Activated CD8-positive, alpha-beta memory T cell treated with anti-CD3 and anti-CD28 coated beads, Interleukin-2, amount 10 ng/mL, durations not matched to agents 7 days and 5 days (primary cell): ENCODE results near the gene RUNX1. TPM values are rescaled to one million over a fixed set of nuclear protein-coding genes. Genes with fewer than 3 reads are reported as not detected.
A peak's percentile ranks its signal among the peaks of the same experiment; 100 is the strongest.
"Not testable (repeated sequence)": the region's sequence is repeated elsewhere in the genome, so short reads cannot be mapped to it uniquely, and the experiment has no call there.

ENCODE experiments used
- ATAC-seq: fragments of 150-1000 bp; cut with Tn5 transposase; one replicate; pipeline ENCODE4 v1.10.0; 2021; ENCODE audit warnings: moderate library complexity
- CTCF ChIA-PET: fragments of 350-600 bp; sonication (Branson Sonifier 250); formaldehyde crosslinking; loops from one replicate; lab custom pipeline; 2021; ENCODE audit warnings: antibody characterized with exemption; lab: Charles Lee
- DNase-seq: peaks from one replicate; pipeline ENCODE4 v3.0.0-alpha.2; 2020
- H3K27ac Mint-ChIP-seq: one replicate; pipeline ENCODE4 v1.8.0; 2021; ENCODE audit warnings: mild to moderate bottlenecking, mixed read lengths
- H3K27me3 Mint-ChIP-seq: one replicate; pipeline ENCODE4 v1.8.0; 2021; ENCODE audit warnings: mixed read lengths
- H3K36me3 Mint-ChIP-seq: one replicate; pipeline ENCODE4 v1.8.0; 2021; ENCODE audit warnings: mild to moderate bottlenecking, mixed read lengths
- H3K4me1 Mint-ChIP-seq: one replicate; pipeline ENCODE4 v1.8.0; 2021; ENCODE audit warnings: mixed read lengths
- H3K4me3 Mint-ChIP-seq: one replicate; pipeline ENCODE4 v1.8.0; 2021; ENCODE audit warnings: mild to moderate bottlenecking, moderate library complexity, mixed read lengths
- H3K9me3 Mint-ChIP-seq: one replicate; pipeline ENCODE4 v1.8.0; 2022; ENCODE audit warnings: low read depth, mixed read lengths
- total RNA-seq, 2 experiments: library from RNA; stranded (reverse); gene quantifications; one replicate each; pipeline ENCODE4 v1.2.3, GENCODE V29; 2021

The RUNX1 gene
- total RNA-seq, 2 experiments from 2014 or later = 23.3 to 35.3 TPM

GRCh38 chr21:34977333-34977732 is 71.8 kb downstream of the RUNX1 start:
- H3K27ac Mint-ChIP-seq = no peak overlapping the region
- peaks cover 51% of the 10 kb centered on the region for H3K36me3 Mint-ChIP-seq
- DNase-seq (no peak), ATAC-seq (no peak)
- peaks cover 20% of the 10 kb centered on the region for H3K27me3 Mint-ChIP-seq
- H3K4me3 Mint-ChIP-seq = no peak overlapping the region
- H3K4me1 Mint-ChIP-seq = peaks cover 59% of the 10 kb centered on the region
- CTCF ChIA-PET = interaction anchor here (1.1 to 4.3 kb wide), 4 partner anchors 10 to 88 kb away, joined by 3 to 13 read pairs (median 4); no protein-coding TSS in a partner anchor
- H3K9me3 Mint-ChIP-seq = no peaks in the 10 kb centered on the region

GRCh38 chr21:34974162-34974981 is 74.7 kb downstream of the RUNX1 start:
- no peaks in the 10 kb centered on the region for H3K9me3 Mint-ChIP-seq
- H3K27me3 Mint-ChIP-seq = peaks cover 20% of the 10 kb centered on the region
- H3K4me1 Mint-ChIP-seq = peaks cover 71% of the 10 kb centered on the region
- DNase-seq = peak; percentile 74
- CTCF ChIA-PET = interaction anchor here (0.8 to 4.3 kb wide), 14 partner anchors 9 to 229 kb away, joined by 3 to 30 read pairs (median 4); no protein-coding TSS in a partner anchor
- peaks cover 45% of the 10 kb centered on the region for H3K36me3 Mint-ChIP-seq
- peak; percentile 91 for ATAC-seq
- peak overlapping the region; percentile 82 for H3K27ac Mint-ChIP-seq
- peak overlapping the region; percentile 57 for H3K4me3 Mint-ChIP-seq

- CTCF ChIA-PET = interaction anchor here (0.8 to 4.3 kb wide), 12 partner anchors 10 to 228 kb away, joined by 3 to 30 read pairs (median 5); no protein-coding TSS in a partner anchor
- peaks cover 73% of the 10 kb centered on the region for H3K4me1 Mint-ChIP-seq
- no peaks in the 10 kb centered on the region for H3K9me3 Mint-ChIP-seq
- peaks cover 20% of the 10 kb centered on the region for H3K27me3 Mint-ChIP-seq
- ATAC-seq (no peak), DNase-seq (no peak)
- H3K4me3 Mint-ChIP-seq = peak overlapping the region; percentile 57
- H3K36me3 Mint-ChIP-seq = peaks cover 41% of the 10 kb centered on the region
- H3K27ac Mint-ChIP-seq = peak overlapping the region; percentile 82
Observed at GRCh38 chr21:34973685-34974084, 75.4 kb downstream of the RUNX1 start.

- Mint-ChIP-seq H3K4me1 (peaks cover 84% of the 10 kb centered on the region), H3K4me3 (no peak overlapping the region)
- CTCF ChIA-PET = interaction anchor here (0.9 to 1.1 kb wide), 3 partner anchors 12 to 82 kb away, joined by 3 to 4 read pairs (median 3); no protein-coding TSS in a partner anchor
Observed at GRCh38 chr21:34971656-34972055, 77.4 kb downstream of the RUNX1 start.

GRCh38 chr21:34970566-34970965 is 78.5 kb downstream of the RUNX1 start:
- Mint-ChIP-seq H3K27ac (no peak overlapping the region), H3K27me3 (peaks cover 8% of the 10 kb centered on the region), H3K4me1 (peaks cover 84% of the 10 kb centered on the region), H3K4me3 (no peak overlapping the region), H3K36me3 (peaks cover 24% of the 10 kb centered on the region), H3K9me3 (no peaks in the 10 kb centered on the region)
- no peak for ATAC-seq
- CTCF ChIA-PET = interaction anchor here (0.9 to 1.1 kb wide), 2 partner anchors 13 to 81 kb away, joined by 3 to 4 read pairs; no protein-coding TSS in a partner anchor
- DNase-seq = no peak

More at GRCh38 chr21:34971656-34972055, 77.4 kb downstream of the RUNX1 start:
- H3K27ac Mint-ChIP-seq = no peak overlapping the region
- H3K36me3 Mint-ChIP-seq = peaks cover 31% of the 10 kb centered on the region
- H3K9me3 Mint-ChIP-seq = no peaks in the 10 kb centered on the region
- ATAC-seq (no peak), DNase-seq (no peak)
- peaks cover 14% of the 10 kb centered on the region for H3K27me3 Mint-ChIP-seq

GRCh38 chr21:34970167-34970500 is 79.0 kb downstream of the RUNX1 start:
- no peak overlapping the region for H3K27ac Mint-ChIP-seq
- peaks cover 81% of the 10 kb centered on the region for H3K4me1 Mint-ChIP-seq
- H3K27me3 Mint-ChIP-seq = peaks cover 5% of the 10 kb centered on the region
- CTCF ChIA-PET = interaction anchor here (1.0 to 2.1 kb wide), 2 partner anchors 15 to 79 kb away, joined by 3 to 6 read pairs; no protein-coding TSS in a partner anchor
- no peak overlapping the region for H3K4me3 Mint-ChIP-seq
- H3K9me3 Mint-ChIP-seq = no peaks in the 10 kb centered on the region
- no peak for ATAC-seq
- DNase-seq = no peak
- H3K36me3 Mint-ChIP-seq = peaks cover 21% of the 10 kb centered on the region

- H3K36me3 Mint-ChIP-seq = peaks cover 23% of the 10 kb centered on the region
Observed at GRCh38 chr21:34969423-34970166, 79.5 kb downstream of the RUNX1 start.

GRCh38 chr21:34968414-34969333 is 80.4 kb downstream of the RUNX1 start:
- DNase-seq (peak; percentile 55), ATAC-seq (peak; percentile 22)
- H3K9me3 Mint-ChIP-seq = no peaks in the 10 kb centered on the region
- peaks cover 72% of the 10 kb centered on the region for H3K4me1 Mint-ChIP-seq
- H3K27me3 Mint-ChIP-seq = no peaks in the 10 kb centered on the region
- H3K36me3 Mint-ChIP-seq = peaks cover 22% of the 10 kb centered on the region
- peak overlapping the region; percentile 15 for H3K4me3 Mint-ChIP-seq
- H3K27ac Mint-ChIP-seq = peak overlapping the region; percentile 83
- CTCF ChIA-PET = interaction anchor here (1.3 to 2.1 kb wide), 5 partner anchors 13 to 81 kb away, joined by 3 to 6 read pairs (median 3); no protein-coding TSS in a partner anchor

More at GRCh38 chr21:34969423-34970166, 79.5 kb downstream of the RUNX1 start:
- Mint-ChIP-seq H3K27ac (peak overlapping the region; percentile 83), H3K27me3 (peaks cover 5% of the 10 kb centered on the region), H3K9me3 (no peaks in the 10 kb centered on the region), H3K4me3 (no peak overlapping the region), H3K4me1 (peaks cover 81% of the 10 kb centered on the region)
- ATAC-seq (no peak), DNase-seq (no peak)
- CTCF ChIA-PET = interaction anchor here (1.0 to 2.1 kb wide), 3 partner anchors 13 to 79 kb away, joined by 3 to 6 read pairs (median 3); no protein-coding TSS in a partner anchor

GRCh38 chr21:34967509-34968289 is 81.4 kb downstream of the RUNX1 start:
- peaks cover 21% of the 10 kb centered on the region for H3K36me3 Mint-ChIP-seq
- CTCF ChIA-PET = interaction anchor here (1.3 to 1.6 kb wide), 3 partner anchors 32 to 80 kb away, joined by 3 to 5 read pairs (median 3); no protein-coding TSS in a partner anchor
- H3K4me1 Mint-ChIP-seq = peaks cover 65% of the 10 kb centered on the region
- no peaks in the 10 kb centered on the region for H3K27me3 Mint-ChIP-seq
- H3K9me3 Mint-ChIP-seq = no peaks in the 10 kb centered on the region
- DNase-seq (peak; percentile 66), ATAC-seq (peak; percentile 79)
- peak overlapping the region; percentile 12 for H3K4me3 Mint-ChIP-seq
- peak overlapping the region; percentile 83 for H3K27ac Mint-ChIP-seq

GRCh38 chr21:34966881-34967280 is 82.2 kb downstream of the RUNX1 start:
- not testable (repeated sequence) for H3K27ac Mint-ChIP-seq, ATAC-seq, H3K9me3 Mint-ChIP-seq, DNase-seq, H3K4me3 Mint-ChIP-seq, H3K27me3 Mint-ChIP-seq
- Mint-ChIP-seq H3K36me3 (peaks cover 16% of the 10 kb centered on the region), H3K4me1 (peaks cover 65% of the 10 kb centered on the region)
- CTCF ChIA-PET = interaction anchor here (0.6 to 1.3 kb wide), 2 partner anchors 79 to 431 kb away, joined by 3 to 5 read pairs; no protein-coding TSS in a partner anchor
